NCI-H2227 (cell line): ENCODE measurements around the gene CEACAM16.
A peak's percentile ranks its signal among the peaks of the same experiment; 100 is the strongest.

Experiments
- DNase-seq: peaks from one replicate; lab custom pipeline; 2025; ENCODE audit not compliant: unreplicated experiment; lab: John Stamatoyannopoulos, UW

Gene CEACAM16

DNA sequence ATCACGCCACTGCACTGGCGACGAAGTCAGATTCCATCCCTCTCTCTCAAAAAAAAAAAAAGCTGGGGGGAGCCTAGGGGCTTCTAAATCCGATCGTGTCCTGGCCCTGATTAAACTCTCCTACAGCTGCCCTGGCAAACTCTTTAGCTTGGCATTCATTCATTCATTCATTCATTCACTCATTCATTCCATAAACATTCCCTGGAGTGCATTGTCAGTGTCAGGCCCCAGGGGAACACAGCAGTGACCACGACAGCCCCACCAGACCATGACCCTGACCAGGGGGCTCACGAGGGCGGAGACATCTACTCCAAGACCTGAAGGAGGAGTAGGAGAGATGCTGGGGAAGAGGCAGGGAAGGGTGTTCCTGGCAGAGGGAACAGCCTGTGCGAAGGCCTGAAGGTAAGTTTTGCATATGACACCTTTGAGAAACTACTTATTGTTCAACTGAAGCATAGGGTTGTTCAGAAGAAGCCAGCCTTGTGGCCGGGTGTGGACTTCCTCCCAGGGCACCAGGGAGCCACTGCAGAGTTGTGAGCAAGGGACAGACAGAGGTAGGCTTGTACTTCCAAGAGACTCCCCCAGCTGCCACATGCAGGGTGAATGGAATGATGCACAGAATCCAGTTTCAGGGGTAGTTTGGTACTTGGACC is 24.5 kb downstream of the CEACAM16 start:
- no peak for DNase-seq

DNA sequence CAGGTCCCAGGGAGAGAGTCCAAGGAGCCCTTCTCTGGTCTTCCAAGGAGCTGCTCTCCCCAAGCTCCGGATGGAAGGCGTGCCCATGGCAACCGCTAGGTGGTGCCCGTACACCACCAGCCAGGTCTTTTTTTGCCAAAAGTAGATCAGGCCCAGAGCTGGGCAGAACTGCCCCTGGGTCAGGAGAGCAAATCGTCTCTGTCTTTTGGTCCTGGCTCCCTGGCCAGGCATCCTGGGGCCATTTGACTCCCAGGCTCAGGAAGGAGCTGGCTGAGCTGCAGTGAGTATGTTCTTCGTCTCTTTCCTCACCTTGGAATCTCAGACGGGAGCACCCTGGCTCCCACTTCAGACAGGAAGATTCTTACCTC is 25.0 kb downstream of the CEACAM16 start:
- DNase-seq: peak; percentile 67

DNA sequence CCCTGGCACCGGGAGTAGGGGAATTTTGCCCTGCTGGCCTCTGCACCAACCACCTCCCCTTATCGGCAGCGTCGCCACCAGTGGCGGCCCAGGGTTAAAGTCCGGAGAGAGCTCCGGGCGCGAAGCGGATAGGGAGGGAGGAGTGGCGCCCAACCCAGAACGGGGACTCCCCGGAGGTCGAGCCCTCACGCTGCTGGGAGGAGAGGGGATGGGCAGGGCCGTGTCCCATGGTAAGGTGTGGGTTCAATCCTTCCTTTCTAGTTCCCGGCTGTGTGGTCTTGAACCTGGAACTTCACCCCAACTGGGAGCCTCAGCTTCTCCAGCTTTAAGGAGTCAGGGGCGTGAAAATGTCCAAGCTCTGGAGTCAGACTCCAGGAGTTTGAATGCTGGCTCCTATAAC is 26.3 kb downstream of the CEACAM16 start:
- DNase-seq: no peak

DNA sequence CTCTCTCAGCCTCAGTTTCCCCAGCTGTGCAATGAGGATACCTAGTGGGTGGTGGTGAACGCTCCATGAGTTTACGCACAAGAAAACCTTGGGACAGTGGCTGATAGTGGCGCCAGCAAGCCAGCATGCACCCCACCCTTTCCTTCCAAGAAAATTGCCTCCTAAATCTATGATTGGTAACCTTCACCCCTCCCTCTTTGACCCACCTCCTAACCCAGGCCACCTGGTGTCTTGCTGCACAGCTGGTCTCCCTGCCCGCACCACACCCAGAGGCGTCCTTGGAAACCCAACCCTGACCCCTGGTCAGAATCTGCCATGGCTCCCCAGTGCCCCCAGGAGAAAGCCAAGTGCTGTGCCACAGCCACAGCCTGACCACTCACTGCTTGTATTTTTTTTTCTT is 26.7 kb downstream of the CEACAM16 start:
- DNase-seq: no peak

DNA sequence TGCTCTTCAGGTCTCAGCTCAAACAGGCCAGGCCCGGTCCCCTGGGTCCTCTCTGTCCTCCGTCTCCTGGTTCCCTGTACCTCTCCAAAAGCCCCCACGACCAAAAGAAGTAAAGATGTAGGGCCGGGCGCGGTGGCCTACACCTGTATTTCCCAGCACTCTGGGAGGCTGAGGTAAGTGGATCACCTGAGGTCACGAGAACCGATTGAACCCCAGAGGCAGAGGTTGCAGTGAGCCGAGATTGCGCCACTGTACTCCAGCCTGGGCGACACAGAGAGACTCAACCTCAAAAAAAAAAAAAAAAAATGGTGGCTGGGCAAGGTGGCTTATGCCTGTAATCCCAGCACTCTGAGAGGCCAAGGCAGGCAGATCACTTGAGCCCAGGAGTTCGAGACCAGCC is 27.5 kb downstream of the CEACAM16 start:
- DNase-seq: no peak

DNA sequence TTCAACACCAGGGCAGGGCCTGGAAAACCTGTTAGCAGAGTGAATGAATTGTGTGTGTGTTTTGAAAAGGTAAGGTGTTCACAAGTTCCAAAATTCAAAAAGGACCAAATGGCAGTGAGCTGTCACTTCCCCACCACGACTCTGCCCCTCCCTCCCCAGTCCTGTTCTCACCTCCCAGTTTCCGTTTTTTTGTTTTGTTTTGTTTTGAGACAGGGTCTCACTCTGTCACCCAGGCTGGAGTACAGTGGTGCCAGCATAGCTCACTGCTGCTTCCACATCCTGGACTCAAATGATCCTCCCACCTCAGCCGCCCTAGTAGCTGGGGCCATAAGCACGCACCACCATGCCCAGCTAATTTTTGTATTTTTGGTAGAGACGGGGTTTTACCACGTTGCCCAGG is 29.2 kb downstream of the CEACAM16 start:
- DNase-seq: no peak

DNA sequence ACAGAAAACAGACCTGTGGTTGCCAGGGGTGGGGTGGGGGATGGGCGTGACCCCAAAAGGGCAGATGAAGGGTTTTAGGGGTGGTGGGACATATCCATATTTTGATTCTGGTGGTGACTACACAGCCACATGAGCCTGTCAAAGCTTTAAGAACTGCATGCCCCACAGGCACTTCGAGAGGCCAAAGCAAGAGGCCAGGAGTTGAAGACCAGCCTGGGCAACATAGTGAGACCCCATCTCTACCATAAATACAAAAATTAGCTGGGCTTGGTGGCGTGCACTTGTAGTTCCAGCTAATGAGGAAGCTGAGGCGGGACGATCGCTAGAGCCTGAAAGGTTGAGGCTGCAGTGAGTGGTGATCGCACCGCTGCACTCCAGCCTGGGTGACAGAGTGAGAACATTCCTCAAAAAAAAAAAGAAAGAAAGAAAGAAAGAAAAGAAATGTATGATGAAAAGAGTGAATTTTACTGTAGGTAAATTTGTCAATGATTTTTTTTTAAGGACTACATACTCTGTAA is 30.6 kb downstream of the CEACAM16 start:
- DNase-seq: no peak

DNA sequence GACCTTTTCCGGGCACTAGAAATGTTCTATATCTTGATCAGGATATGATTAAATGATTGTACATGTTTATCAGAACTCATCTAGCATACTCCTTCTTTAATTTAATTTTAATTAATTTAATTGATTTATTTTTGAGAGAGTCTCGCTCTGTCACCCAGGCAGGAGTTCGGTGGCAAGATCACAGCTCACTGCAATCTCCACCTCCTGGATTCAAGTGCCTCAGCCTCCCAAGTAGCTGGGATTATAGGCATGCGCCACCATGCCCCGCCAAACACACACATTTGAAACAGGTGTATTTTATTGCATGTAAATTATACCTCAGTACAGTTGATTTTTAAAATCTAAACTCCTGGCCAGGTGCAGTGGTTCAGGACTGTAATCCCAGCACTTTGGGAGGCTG is 32.1 kb downstream of the CEACAM16 start:
- no peak for DNase-seq

DNA sequence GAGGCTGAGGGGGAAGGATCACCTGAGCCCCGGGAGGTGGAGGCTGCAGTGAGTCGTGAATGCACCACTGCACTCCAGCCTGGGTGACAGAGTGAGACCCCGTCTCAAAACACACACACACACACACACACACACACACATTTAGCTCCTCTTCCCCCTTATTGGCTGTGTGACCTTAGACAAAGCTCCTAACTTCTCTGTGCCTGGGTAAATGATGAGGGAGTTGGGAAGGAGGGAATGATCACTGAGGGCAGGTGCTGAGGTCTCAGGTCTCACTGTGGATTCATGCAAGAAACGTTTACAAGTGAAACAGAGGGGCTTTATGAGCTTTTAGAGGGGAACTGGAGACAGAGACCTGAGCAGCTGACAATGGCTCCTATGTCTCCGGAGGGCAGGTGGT is 32.7 kb downstream of the CEACAM16 start:
- DNase-seq: no peak

DNA sequence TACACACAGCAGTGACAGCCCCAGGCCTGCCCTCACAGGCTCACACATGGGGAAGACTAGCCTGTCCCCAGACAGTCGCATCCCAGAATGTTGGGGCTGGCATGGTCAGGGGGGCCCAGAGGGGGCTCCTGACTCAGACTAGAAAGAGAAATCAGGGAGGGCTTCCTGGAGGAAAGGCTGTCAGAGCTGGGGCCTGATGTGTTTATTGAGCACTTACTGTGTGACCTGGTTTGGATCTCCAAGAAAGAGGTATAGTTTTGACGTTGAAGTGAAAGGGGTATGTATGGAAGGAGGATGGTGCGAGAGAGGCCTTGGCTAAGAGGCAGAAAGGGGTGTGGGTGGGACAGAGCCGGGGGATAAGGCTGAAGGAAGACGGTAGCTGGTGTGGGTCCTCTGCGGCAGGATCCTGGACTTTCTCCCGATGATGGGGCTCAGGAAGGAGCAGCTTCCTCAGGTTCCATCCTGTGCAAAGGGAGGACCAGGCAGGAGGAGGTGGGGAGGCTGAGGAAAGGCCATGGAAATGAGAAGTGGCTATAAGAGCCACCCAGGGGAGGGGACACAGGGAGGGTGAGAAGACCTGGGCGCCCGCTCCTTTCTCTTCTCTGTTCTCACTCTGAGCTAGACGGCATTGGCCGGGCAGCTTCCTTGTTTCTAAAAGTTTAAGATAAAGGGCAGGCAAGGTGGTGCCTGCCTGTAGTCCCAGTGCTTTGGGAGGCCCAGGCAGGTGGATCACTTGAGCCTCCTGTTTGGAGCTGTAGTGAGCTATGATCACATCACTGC is 33.5 kb downstream of the CEACAM16 start:
- no peak for DNase-seq

DNA sequence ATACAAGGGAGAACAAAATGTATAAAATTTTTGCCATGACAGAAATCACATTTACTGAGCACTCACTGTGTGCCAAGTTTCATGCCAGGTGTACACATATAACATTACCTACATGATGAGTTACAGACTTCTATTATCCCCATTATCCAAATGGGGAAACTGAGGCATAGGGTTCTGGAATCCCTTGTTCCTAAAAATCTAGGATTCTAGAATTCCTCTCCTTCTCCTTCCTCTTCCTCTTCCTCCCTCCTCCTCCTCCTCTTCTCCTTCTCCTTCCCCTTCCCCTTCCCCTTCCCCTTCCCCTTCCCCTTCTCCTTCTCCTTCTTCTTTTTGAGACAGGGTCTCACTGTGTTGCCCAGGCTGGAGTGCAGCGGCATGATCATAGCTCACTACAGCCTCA is 35.4 kb downstream of the CEACAM16 start:
- DNase-seq: no peak

DNA sequence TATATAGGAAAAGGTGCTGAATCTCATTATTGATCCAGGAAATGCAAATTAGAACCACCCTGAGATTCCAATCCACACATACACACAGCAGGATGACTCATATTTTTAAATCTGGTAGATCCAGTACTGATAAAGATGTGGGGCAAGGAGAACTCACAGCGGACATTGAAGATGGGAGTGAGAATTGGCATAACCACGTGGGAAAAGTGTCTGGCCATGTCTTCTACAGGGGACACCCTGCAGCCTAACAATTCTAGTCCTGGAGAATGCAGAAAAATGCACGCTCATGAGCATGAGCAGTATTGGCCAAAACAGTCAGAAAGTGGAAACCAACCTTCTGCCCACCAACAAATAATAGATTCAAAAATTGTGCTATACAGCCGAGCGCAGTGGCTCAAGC is 36.1 kb downstream of the CEACAM16 start:
- DNase-seq: no peak

DNA sequence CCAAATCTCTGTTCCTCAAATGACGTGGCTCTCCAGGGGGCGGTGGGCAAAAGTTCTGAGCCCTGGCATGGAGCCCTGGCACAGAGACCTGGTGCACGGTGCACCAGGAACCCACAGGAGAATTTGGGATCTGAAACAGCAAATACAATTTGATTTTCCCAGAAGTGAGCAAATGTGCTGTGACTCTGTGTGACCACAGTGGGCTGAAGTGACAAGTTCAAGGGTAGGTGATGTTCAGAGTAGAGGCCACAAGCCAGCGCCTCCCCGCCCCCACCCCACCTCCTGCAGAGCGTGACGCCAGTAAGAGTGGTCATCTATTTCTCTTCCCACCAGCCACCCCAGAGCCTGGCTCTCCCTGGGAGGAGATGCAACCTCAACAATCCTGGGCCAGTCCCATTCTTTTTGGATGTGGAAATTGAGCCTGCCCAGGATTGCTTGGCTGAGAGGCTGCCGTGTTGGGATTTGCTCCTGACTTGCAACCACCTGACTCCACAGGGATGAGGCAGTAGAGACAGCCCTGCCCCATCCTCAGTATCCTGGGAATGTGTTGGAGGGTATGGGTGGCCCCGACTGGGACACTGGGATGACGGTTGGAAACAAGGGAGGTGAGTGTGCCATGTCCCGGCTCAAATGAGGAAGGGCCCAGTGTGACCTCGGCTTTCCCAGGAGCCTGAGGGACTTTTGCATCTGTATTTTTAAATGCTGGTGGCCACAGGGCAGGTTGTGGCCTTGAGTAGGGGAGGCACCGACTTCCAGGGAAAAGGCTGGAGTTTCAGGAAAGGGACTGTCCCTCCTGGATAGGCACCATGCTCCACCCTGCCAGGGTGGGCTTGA is 38.5 kb downstream of the CEACAM16 start:
- no peak for DNase-seq

DNA sequence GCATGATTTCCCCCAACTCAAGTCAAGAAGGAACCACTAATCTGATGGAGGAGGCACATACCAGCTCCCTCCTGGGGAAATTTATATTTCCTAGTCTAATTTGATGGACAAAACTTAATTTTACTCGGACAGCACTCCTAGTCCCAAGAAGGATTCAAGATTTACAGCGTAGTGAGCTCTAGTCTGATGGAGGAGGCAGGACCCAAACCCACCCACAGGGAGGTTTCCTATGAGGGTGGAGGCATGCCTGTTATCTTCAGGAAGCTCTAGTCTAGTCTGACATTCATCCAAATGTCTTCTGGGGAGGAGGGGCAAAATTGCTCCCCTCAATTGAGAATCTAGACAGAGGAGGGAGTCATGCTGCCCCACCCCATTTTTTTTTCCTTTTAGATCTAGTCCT is 39.2 kb downstream of the CEACAM16 start:
- no peak for DNase-seq

DNA sequence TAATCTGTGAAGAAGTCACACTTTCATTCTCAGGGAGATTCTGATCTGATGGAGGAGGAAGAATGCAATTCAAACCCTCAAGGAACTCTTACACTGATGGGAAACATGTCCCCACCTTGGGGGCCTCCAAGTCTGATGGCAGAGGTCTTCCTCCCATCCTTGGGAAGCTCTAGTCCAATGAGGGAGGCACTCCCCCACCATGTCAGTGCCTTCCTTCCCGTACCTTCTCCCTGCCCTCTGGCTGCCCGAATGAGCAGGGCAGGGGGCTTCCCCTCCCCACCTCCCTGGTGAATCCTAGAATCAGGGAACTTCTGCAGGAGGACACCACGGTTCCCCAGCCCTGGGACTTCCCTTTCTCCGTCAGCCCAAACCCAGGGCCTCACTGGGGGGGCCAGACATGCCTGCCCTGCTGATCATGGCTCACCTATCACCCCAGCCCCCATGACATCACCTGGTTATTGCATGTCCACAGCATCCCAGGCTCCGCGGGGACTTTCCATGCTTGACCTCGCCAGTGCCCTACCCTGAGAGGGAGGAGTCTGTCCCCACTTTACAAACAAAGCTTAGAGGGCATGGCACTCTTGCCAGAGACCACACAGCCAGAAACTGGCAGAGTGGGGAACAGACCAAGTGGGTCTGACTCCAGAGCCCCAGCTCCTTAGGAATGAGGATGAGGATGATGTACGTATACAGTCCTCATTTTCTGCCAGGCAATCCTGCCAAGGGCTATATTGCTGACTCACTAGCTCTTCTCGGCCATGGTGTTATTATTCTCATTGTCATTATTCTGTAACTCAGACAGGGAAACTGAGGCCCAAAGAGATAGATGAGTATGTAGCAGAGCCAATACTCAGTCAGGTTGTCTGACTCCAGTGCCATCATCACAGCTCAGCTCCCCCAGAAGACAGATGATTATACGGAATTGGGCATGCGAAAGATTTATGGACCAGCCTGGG is 39.9 kb downstream of the CEACAM16 start:
- no peak for DNase-seq

DNA sequence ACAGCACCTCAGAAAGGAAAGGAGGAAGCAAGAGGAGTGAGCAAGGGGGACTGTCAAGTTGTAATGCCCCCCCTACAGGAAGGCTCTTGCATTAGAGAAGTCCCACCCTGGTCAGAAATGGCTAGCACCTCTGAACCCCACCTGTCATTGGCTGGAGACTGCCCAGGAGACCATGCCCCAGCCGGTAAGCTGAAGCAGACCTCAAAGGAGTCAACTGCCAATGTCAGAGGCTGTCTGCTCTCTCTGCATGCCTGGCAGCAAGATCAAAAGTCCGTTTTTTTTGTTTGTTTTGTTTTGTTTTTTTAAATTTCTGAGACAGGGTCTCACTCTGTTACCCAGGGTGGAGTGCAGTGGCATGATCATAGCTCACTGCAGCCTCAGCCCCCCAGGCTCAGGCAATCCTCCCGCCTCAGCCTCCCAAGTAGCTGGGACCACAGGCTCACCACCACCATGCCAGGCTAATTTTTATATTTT is 41.4 kb downstream of the CEACAM16 start:
- no peak for DNase-seq

DNA sequence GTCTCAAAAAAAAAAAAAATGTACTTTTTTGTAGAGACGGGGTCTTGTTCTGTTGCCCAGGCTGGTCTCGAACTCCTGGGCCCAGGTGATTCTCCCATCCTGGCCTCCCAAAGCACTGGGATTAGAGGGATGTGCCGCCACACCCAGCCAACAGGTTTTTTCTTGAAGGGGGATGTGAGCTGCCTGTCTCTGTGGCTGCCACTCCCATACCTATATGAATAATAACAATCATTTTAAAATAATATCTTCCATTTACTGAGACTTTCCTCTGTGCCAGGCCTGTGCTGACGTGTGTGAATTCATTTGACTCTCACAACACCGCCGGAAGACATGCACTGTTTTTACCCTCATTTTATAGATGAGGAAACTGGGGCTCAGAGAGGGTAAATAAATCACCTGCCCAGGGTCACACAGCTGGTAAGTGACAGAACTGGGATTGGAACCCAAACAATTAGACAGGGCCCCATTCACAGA is 42.3 kb downstream of the CEACAM16 start:
- no peak for DNase-seq

DNA sequence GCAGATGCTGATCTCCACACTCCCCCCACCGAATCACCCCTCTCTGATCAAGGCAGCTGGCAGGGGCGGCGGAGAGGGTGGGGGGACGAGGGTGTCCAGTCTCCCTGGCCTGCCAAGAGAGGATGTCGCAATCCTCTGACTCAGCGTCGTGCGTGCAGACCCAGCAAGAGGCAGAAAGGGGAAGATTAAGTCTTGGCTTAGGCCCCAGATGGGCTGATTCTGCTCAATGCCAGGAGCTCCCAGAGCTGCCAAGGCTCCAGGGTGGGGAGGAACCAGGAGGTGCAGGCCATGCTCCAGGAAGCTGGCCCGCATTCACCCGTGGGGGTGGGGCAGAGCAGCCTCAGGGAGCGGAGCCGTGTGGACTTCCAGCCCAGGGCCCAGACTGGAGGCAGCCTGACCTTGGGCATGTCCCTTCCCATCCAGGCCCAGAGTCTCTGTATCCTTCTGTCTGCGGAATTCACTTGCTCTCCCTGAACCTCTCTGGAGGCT is 42.9 kb downstream of the CEACAM16 start:
- peak; percentile 17 for DNase-seq

DNA sequence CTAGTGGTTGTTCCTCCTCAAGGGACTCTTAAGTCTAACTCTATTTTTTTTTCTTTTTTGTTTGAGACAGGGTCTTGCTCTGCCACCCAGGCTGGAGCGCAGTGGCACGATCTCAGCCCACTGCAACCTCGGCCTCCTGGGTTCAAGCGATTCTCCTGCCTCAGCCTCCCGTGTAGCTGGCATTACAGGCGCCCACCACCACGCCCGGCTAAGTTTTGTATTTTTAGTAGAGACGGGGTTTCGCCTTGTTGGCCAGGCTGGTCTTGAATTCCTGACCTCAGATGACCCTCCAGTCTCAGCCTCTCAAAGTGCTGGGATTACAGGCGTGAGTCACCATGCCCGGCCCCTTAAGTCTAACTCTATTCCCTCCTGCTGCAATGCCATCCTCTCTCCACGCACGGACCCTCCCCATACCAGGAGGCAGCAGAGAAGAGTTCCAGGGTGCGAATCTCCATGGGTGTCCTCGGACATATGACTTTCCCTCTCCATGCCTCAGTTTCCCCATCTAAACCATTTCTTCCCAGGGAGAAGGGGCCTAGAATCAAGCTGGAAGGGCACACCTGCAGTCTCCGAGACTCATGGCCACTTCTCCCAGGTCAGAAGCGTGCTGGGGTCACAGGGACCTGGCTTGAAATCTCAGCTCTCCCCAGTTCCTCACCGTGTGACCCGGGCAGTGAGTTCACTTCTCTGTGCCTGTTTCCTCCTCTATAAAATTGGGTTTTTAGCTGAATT is 43.5 kb downstream of the CEACAM16 start:
- DNase-seq: no peak
